ENCODE data around the gene UNC13B. TPM values are rescaled to one million over a fixed set of nuclear protein-coding genes. Genes with fewer than 3 reads are reported as not detected.
"Not testable (repeated sequence)": the region's sequence is repeated elsewhere in the genome, so short reads cannot be mapped to it uniquely, and the experiment has no call there.

Gene UNC13B
- total RNA-seq, 1 donor from 2014 or later: 30.5 TPM

- Mint-ChIP-seq H3K4me1 (ENCODE audit: low read depth, unreplicated experiment) (peaks cover 20% of the 10 kb centered on the region), H3K4me3 (ENCODE audit: unreplicated experiment) (peak overlapping the region; percentile 97), H3K9me3 (ENCODE audit: unreplicated experiment) (peaks cover under 1% of the 10 kb centered on the region), H3K27ac (ENCODE audit: unreplicated experiment) (peak overlapping the region; percentile 67), H3K36me3 (ENCODE audit: low read depth, unreplicated experiment) (no peaks in the 10 kb centered on the region), H3K27me3 (ENCODE audit: low read depth, unreplicated experiment) (no peaks in the 10 kb centered on the region)
- no peaks in the 10 kb centered on the region for H3K9me3 ChIP-seq (ENCODE audit: insufficient read depth, low read depth, low read length)
- no peaks in the 10 kb centered on the region for H4K20me1 ChIP-seq (ENCODE audit: insufficient read depth, low read length)
- peak overlapping the region; percentile 88 for H3K4me3 ChIP-seq (ENCODE audit: insufficient read depth, low read depth, low read length)
- no peak overlapping the region for H3K27ac ChIP-seq (ENCODE audit: low read depth, low read length)
- DNase-seq (ENCODE audit: low read depth): peak; percentile 5
- peaks cover 16% of the 10 kb centered on the region for H3K4me1 ChIP-seq (ENCODE audit: insufficient read depth, low read length)
- H3K4me2 ChIP-seq (ENCODE audit: low read length): peak overlapping the region; percentile 90
- FAIRE-seq: no peak
- no peaks in the 10 kb centered on the region for H3K36me3 ChIP-seq (ENCODE audit: insufficient read depth, low read length)
- H2AFZ ChIP-seq (ENCODE audit: low read depth, low read length): peak overlapping the region; percentile 95
- H3K27me3 ChIP-seq (ENCODE audit: insufficient read depth, low read length): no peaks in the 10 kb centered on the region
- H3K79me2 ChIP-seq (ENCODE audit: insufficient read depth, low read length): no peaks in the 10 kb centered on the region
- H3K9ac ChIP-seq (ENCODE audit: low read length): peak overlapping the region; percentile 77
- TF ChIP-seq CTCF (IDR thresholded peaks at IDR 0.05; ENCODE audit: insufficient read depth, low read depth, low read length) (no peak), EZH2 (IDR thresholded peaks at IDR 0.05; ENCODE audit: insufficient read depth, low read length) (no peak)
These were observed 951 bp downstream of the UNC13B start for GRCh38 chr9:35162605-35163315.

GRCh38 chr9:35163413-35163812 is 1.6 kb downstream of the UNC13B start:
- Histone ChIP-seq H3K9me3 (ENCODE audit: insufficient read depth, low read depth, low read length) (no peaks in the 10 kb centered on the region), H3K27ac (ENCODE audit: low read depth, low read length) (no peak overlapping the region), H3K4me1 (ENCODE audit: insufficient read depth, low read length) (peaks cover 16% of the 10 kb centered on the region), H3K79me2 (ENCODE audit: insufficient read depth, low read length) (no peaks in the 10 kb centered on the region), H3K9ac (ENCODE audit: low read length) (no peak overlapping the region), H4K20me1 (ENCODE audit: insufficient read depth, low read length) (no peaks in the 10 kb centered on the region), H2AFZ (ENCODE audit: low read depth, low read length) (no peak overlapping the region), H3K36me3 (ENCODE audit: insufficient read depth, low read length) (no peaks in the 10 kb centered on the region), H3K4me3 (ENCODE audit: insufficient read depth, low read depth, low read length) (no peak overlapping the region), H3K4me2 (ENCODE audit: low read length) (peak overlapping the region; percentile 90), H3K27me3 (ENCODE audit: insufficient read depth, low read length) (no peaks in the 10 kb centered on the region)
- no peak for DNase-seq (ENCODE audit: low read depth)
- no peak for FAIRE-seq
- Mint-ChIP-seq H3K27me3 (ENCODE audit: low read depth, unreplicated experiment) (no peaks in the 10 kb centered on the region), H3K4me1 (ENCODE audit: low read depth, unreplicated experiment) (peaks cover 20% of the 10 kb centered on the region), H3K9me3 (ENCODE audit: unreplicated experiment) (no peaks in the 10 kb centered on the region), H3K36me3 (ENCODE audit: low read depth, unreplicated experiment) (no peaks in the 10 kb centered on the region), H3K4me3 (ENCODE audit: unreplicated experiment) (peak overlapping the region; percentile 97), H3K27ac (ENCODE audit: unreplicated experiment) (no peak overlapping the region)
- no peak for TF ChIP-seq EZH2 (IDR thresholded peaks at IDR 0.05; ENCODE audit: insufficient read depth, low read length)
- no peak for TF ChIP-seq CTCF (IDR thresholded peaks at IDR 0.05; ENCODE audit: insufficient read depth, low read depth, low read length)

- no peaks in the 10 kb centered on the region for H3K36me3 ChIP-seq (ENCODE audit: insufficient read depth, low read length)
- H3K4me1 ChIP-seq (ENCODE audit: insufficient read depth, low read length): peaks cover 16% of the 10 kb centered on the region
- peak overlapping the region; percentile 55 for H3K27ac Mint-ChIP-seq (ENCODE audit: unreplicated experiment)
- H3K9ac ChIP-seq (ENCODE audit: low read length): no peak overlapping the region
- FAIRE-seq (peak; percentile 9), DNase-seq (ENCODE audit: low read depth) (peak; percentile 79)
- no peak for TF ChIP-seq CTCF (IDR thresholded peaks at IDR 0.05; ENCODE audit: insufficient read depth, low read depth, low read length)
- no peak for TF ChIP-seq EZH2 (IDR thresholded peaks at IDR 0.05; ENCODE audit: insufficient read depth, low read length)
- H3K9me3 Mint-ChIP-seq (ENCODE audit: unreplicated experiment): no peaks in the 10 kb centered on the region
- no peak overlapping the region for H3K4me3 ChIP-seq (ENCODE audit: insufficient read depth, low read depth, low read length)
- peak overlapping the region; percentile 29 for H3K4me2 ChIP-seq (ENCODE audit: low read length)
- H4K20me1 ChIP-seq (ENCODE audit: insufficient read depth, low read length): no peaks in the 10 kb centered on the region
- H3K27ac ChIP-seq (ENCODE audit: low read depth, low read length): no peak overlapping the region
- H3K27me3 ChIP-seq (ENCODE audit: insufficient read depth, low read length): no peaks in the 10 kb centered on the region
- H3K4me3 Mint-ChIP-seq (ENCODE audit: unreplicated experiment): peak overlapping the region; percentile 41
- H3K36me3 Mint-ChIP-seq (ENCODE audit: low read depth, unreplicated experiment): peaks cover 4% of the 10 kb centered on the region
- peaks cover 20% of the 10 kb centered on the region for H3K4me1 Mint-ChIP-seq (ENCODE audit: low read depth, unreplicated experiment)
- no peaks in the 10 kb centered on the region for H3K9me3 ChIP-seq (ENCODE audit: insufficient read depth, low read depth, low read length)
- no peaks in the 10 kb centered on the region for H3K27me3 Mint-ChIP-seq (ENCODE audit: low read depth, unreplicated experiment)
- H3K79me2 ChIP-seq (ENCODE audit: insufficient read depth, low read length): no peaks in the 10 kb centered on the region
- H2AFZ ChIP-seq (ENCODE audit: low read depth, low read length): no peak overlapping the region
These were observed 2.9 kb downstream of the UNC13B start for GRCh38 chr9:35164711-35165110.

GRCh38 chr9:35167429-35167828 is 5.6 kb downstream of the UNC13B start:
- not testable (repeated sequence) for H3K27me3 ChIP-seq (ENCODE audit: insufficient read depth, low read length); H4K20me1 ChIP-seq (ENCODE audit: insufficient read depth, low read length); H3K9ac ChIP-seq (ENCODE audit: low read length); H3K27ac ChIP-seq (ENCODE audit: low read depth, low read length); H2AFZ ChIP-seq (ENCODE audit: low read depth, low read length); H3K36me3 ChIP-seq (ENCODE audit: insufficient read depth, low read length); H3K4me3 ChIP-seq (ENCODE audit: insufficient read depth, low read depth, low read length); H3K9me3 Mint-ChIP-seq (ENCODE audit: unreplicated experiment); H3K79me2 ChIP-seq (ENCODE audit: insufficient read depth, low read length); H3K4me2 ChIP-seq (ENCODE audit: low read length); H3K36me3 Mint-ChIP-seq (ENCODE audit: low read depth, unreplicated experiment); FAIRE-seq; H3K27me3 Mint-ChIP-seq (ENCODE audit: low read depth, unreplicated experiment); H3K4me3 Mint-ChIP-seq (ENCODE audit: unreplicated experiment); H3K27ac Mint-ChIP-seq (ENCODE audit: unreplicated experiment); DNase-seq (ENCODE audit: low read depth); H3K9me3 ChIP-seq (ENCODE audit: insufficient read depth, low read depth, low read length)
- peaks cover 12% of the 10 kb centered on the region for H3K4me1 ChIP-seq (ENCODE audit: insufficient read depth, low read length)
- peaks cover 20% of the 10 kb centered on the region for H3K4me1 Mint-ChIP-seq (ENCODE audit: low read depth, unreplicated experiment)

All from astrocyte (in vitro differentiated cells and primary cell).